GM12878 (cell line): ENCODE data around the gene JAG2. TPM values are rescaled to one million over a fixed set of nuclear protein-coding genes. Genes with fewer than 3 reads are reported as not detected.

Experiments used
- ATAC-seq: fragments of 200-7000 bp; cut with Tn5 transposase; 3 replicates; pipeline ENCODE4 v1.9.1; 2020; ENCODE audit warnings: mild to moderate bottlenecking, moderate library complexity
- BruUV-seq: library from RNA; stranded (reverse); fragments of 400-500 nt; replicated peaks from 2 replicates; lab custom pipeline; 2021; lab: Mats Ljungman, UMichigan
- CTCF ChIA-PET: fragments of 300-600 bp; sonication (Branson Sonifier 250); formaldehyde crosslinking; extraction: SDS; loops from one replicate; lab custom pipeline; 2021; ENCODE audit warnings: inconsistent platforms; lab: Yijun Ruan, JAX
- POLR2A ChIA-PET: fragments of 350-600 bp; formaldehyde crosslinking; extraction: SDS; loops from one replicate; lab custom pipeline; 2021; ENCODE audit warnings: inconsistent platforms; lab: Charles Lee
- RAD21 ChIA-PET: fragments of 300-600 bp; sonication (Branson Sonifier 250); formaldehyde crosslinking; loops from one replicate; lab custom pipeline; 2023; ENCODE audit warnings: antibody characterized with exemption; ENCODE audit not compliant: unreplicated experiment; lab: Charles Lee
- SMC1A ChIA-PET: fragments of 300-600 bp; sonication (Branson Sonifier 250); formaldehyde crosslinking; loops from one replicate; lab custom pipeline; 2023; ENCODE audit not compliant: unreplicated experiment, uncharacterized antibody; lab: Charles Lee
- DNase-seq: peaks from one replicate; pipeline ENCODE4 v3.0.0-alpha.2; 2011; ENCODE audit warnings: low read depth, low spot score
- FAIRE-seq: peaks from 3 replicates; lab custom pipeline; 2011; peaks lifted over from hg19 to GRCh38; lab: Jason Lieb, UNC
- H2AFZ ChIP-seq: 2 replicates; pipeline ENCODE4 v1.6.0; 2011; ENCODE audit warnings: low read depth, low read length, control low read depth; ENCODE audit not compliant: control insufficient read depth
- H3K27ac ChIP-seq: 2 replicates; pipeline ENCODE4 v1.5.1; 2011; ENCODE audit warnings: control low read depth; ENCODE audit not compliant: control insufficient read depth, insufficient read depth
- H3K27me3 ChIP-seq, 2 experiments: replicated peaks in 1 of 2; 2 replicates each; pipeline versions ENCODE4 v1.6.0 to v1.6.1; 2011; ENCODE audit warnings: low read length in 1 of 2; ENCODE audit not compliant: control insufficient read depth in 2 of 2, insufficient read depth in 2 of 2
- H3K36me3 ChIP-seq, 2 experiments: 2 replicates each; pipeline ENCODE4 v1.5.1; 2011; ENCODE audit warnings: low read length in 1 of 2; ENCODE audit not compliant: control insufficient read depth in 2 of 2, insufficient read depth in 2 of 2
- H3K4me1 ChIP-seq: 2 replicates; pipeline ENCODE4 v1.6.1; 2011; ENCODE audit warnings: mild to moderate bottlenecking, low read length, moderate library complexity, mixed read lengths; ENCODE audit not compliant: control insufficient read depth, insufficient read depth
- H3K4me2 ChIP-seq: 2 replicates; pipeline ENCODE4 v1.6.0; 2011; ENCODE audit warnings: control low read depth; ENCODE audit not compliant: control insufficient read depth, insufficient read depth
- H3K4me3 ChIP-seq: fragments of 200-600 bp; sonication (generic); 2 replicates; pipeline ENCODE4 v1.5.1; 2016
- H3K79me2 ChIP-seq: 2 replicates; pipeline ENCODE4 v1.6.0; 2011; ENCODE audit warnings: low read length; ENCODE audit not compliant: control insufficient read depth, insufficient read depth
- H3K9ac ChIP-seq: 2 replicates; pipeline ENCODE4 v1.8.0; 2011; ENCODE audit warnings: low read length, control low read depth, mixed read lengths; ENCODE audit not compliant: control insufficient read depth, insufficient read depth
- H3K9me3 ChIP-seq: replicated peaks from 3 replicates; pipeline ENCODE4 v1.5.1; 2011; ENCODE audit warnings: mild to moderate bottlenecking, low read length; ENCODE audit not compliant: control insufficient read depth, insufficient read depth
- H4K20me1 ChIP-seq: 2 replicates; pipeline ENCODE4 v1.6.0; 2011; ENCODE audit not compliant: control insufficient read depth, insufficient read depth
- ASH2L ChIP-seq: fragments of 300-600, 200-600 bp; sonication (generic); IDR thresholded peaks from 2 replicates; pipeline ENCODE4 v1.6.1; 2017; ENCODE audit warnings: low read depth, mild to moderate bottlenecking, borderline replicate concordance
- BMI1 ChIP-seq: fragments of 450-650 bp; IDR thresholded peaks from 2 replicates; pipeline ENCODE4 v1.6.1; 2016; ENCODE audit warnings: mild to moderate bottlenecking, moderate library complexity, borderline replicate concordance
- CBFB ChIP-seq: IDR thresholded peaks from 2 replicates; pipeline ENCODE4 v1.6.1; 2016; ENCODE audit warnings: antibody characterized with exemption, low read depth
- KAT2A ChIP-seq: conservative IDR thresholded peaks from 2 replicates; pipeline ENCODE4 v1.6.1; 2011; ENCODE audit warnings: low read depth, low read length; ENCODE audit not compliant: control insufficient read depth
- RUNX3 ChIP-seq: IDR thresholded peaks from 2 replicates; pipeline ENCODE4 v1.6.1; 2012; ENCODE audit warnings: low read length, inconsistent platforms
- TAF1 ChIP-seq: IDR thresholded peaks from 2 replicates; pipeline ENCODE4 v1.6.1; 2011; ENCODE audit warnings: mild to moderate bottlenecking, low read depth, low read length, borderline replicate concordance
- USF2 ChIP-seq: IDR thresholded peaks from 2 replicates; pipeline ENCODE4 v1.6.1; 2011; ENCODE audit warnings: low read depth, low read length, improper control_type of control experiment, borderline replicate concordance
- WGBS: methylation state at CpG from one replicate; pipeline ENCODE4 v1.1.6; 2016; ENCODE audit warnings: low lambda C conversion rate; ENCODE audit not compliant: insufficient replicate concordance, insufficient coverage; ENCODE audit errors: missing lambda C conversion rate; 5-methylcytosine and 5-hydroxymethylcytosine counted together
- in situ Hi-C: fragments of 300-500 bp; cut with MboI; formaldehyde crosslinking; loops from 9 replicates; pipeline ENCODE4 v1.14.3; 2018; ENCODE audit warnings: mixed read lengths
- intact Hi-C: fragments of 100-400 bp; cut with micrococcal nuclease; formaldehyde crosslinking; loops from one replicate; pipeline ENCODE4 v1.14.2; 2022; ENCODE audit not compliant: unreplicated experiment
- polyA plus RNA-seq, 11 experiments: library from polyadenylated mRNA; depleted of rRNA in 4 of 11; unstranded in 6 of 11; stranded (reverse) in 5 of 11; fragments of >200 nt; fragmentation: Nextera tagmentation in 4 of 11; fragmentation: Illumina TruSeq in 1 of 11; extraction: Ambion mirVana in 4 of 11; extraction: Trizol in 1 of 11; gene quantifications; 1 replicate in 1 of 11; 2 replicates in 10 of 11; pipeline versions ENCODE4 v1.2.1 to v1.2.3, GENCODE V29; 2011 to 2016; ENCODE audit warnings: inconsistent platforms in 2 of 11, missing spikeins in 2 of 11, low read depth in 1 of 11
- total RNA-seq, 4 experiments: library from RNA; depleted of rRNA in 3 of 4; stranded (reverse); fragments of >200 nt in 3 of 4; fragmentation: Illumina TruSeq in 1 of 4; extraction: Trizol in 1 of 4; gene quantifications; 2 replicates each; pipeline versions ENCODE4 v1.2.1 to v1.2.3, GENCODE V29; 2013 to 2021

Gene JAG2
- total and polyA plus RNA-seq, 10 of the 15 experiments (the other 5 are each of a cell fraction or from before 2014, with no cell fraction given): 0.04 to 0.14 (median 0.06) TPM; not detected in 5

- no peak for TF ChIP-seq ASH2L
Measured at GRCh38 chr14:105119408-105120025, 49.1 kb downstream of the JAG2 start (continued).

- no peak overlapping the region for H3K4me3 ChIP-seq
- CTCF ChIA-PET: no interaction called here
- no peak for DNase-seq
- no peak overlapping the region for H3K4me2 ChIP-seq
- no peaks in the 10 kb centered on the region; a peak in 1 of 4 replicates for H3K27me3 ChIP-seq
- ATAC-seq: no peak
- POLR2A ChIA-PET: interaction anchor here (0.5 kb wide), 1 partner anchor 241 kb away, joined by 3 read pairs; no protein-coding TSS in a partner anchor
- SMC1A ChIA-PET: no interaction called here
- TF ChIP-seq USF2: no peak
- no peak for TF ChIP-seq BMI1
- no peak for TF ChIP-seq KAT2A
- TF ChIP-seq TAF1: no peak
- no peak for TF ChIP-seq RUNX3
- no peak for TF ChIP-seq CBFB
- H4K20me1 ChIP-seq: no peaks in the 10 kb centered on the region
- no peak overlapping the region for H3K27ac ChIP-seq
- H3K79me2 ChIP-seq: no peaks in the 10 kb centered on the region
- H3K36me3 ChIP-seq: no peaks in the 10 kb centered on the region
- peaks cover 3% of the 10 kb centered on the region; the same call in 2 of the 3 replicates for H3K9me3 ChIP-seq
- BruUV-seq: no TSS peak
- no peak overlapping the region for H3K9ac ChIP-seq
- FAIRE-seq: no peak
- intact Hi-C loops (no loop called here), in situ Hi-C loops (no loop called here)
- WGBS: 1% methylated on average over 11 of the region's 11 CpGs
- no peak overlapping the region for H2AFZ ChIP-seq
- no peaks in the 10 kb centered on the region for H3K4me1 ChIP-seq
- RAD21 ChIA-PET: no interaction called here
Measured at GRCh38 chr14:105118646-105119407, 49.7 kb downstream of the JAG2 start.
